HEK293 (cell line): ENCODE data around the gene DNAH1.

ENCODE experiments used
- CTCF ChIA-PET: fragments of 350-600 bp; formaldehyde crosslinking; extraction: SDS; loops from one replicate; lab custom pipeline; 2021; ENCODE audit warnings: antibody characterized with exemption; lab: Yijun Ruan, JAX
- POLR2A ChIA-PET: fragments of 300-600 bp; formaldehyde crosslinking; extraction: SDS; loops from one replicate; lab custom pipeline; 2020; ENCODE audit warnings: antibody characterized with exemption, inconsistent platforms; lab: Yijun Ruan, JAX
- H3K27ac ChIP-seq: fragments of 200-500 bp; sonication (Bioruptor generic); 2 replicates; pipeline ENCODE4 v1.5.1; 2014; ENCODE audit warnings: low read depth, low read length, control low read depth, inconsistent platforms; ENCODE audit errors: extremely low read depth
- H3K36me3 ChIP-seq, 2 experiments: fragments of 200-500 bp in 1 of 2; sonication (Bioruptor generic) in 1 of 2; 1 replicate in 1 of 2; 2 replicates in 1 of 2; pipeline ENCODE4 v1.5.1; 2014 to 2017; ENCODE audit warnings: inconsistent platforms in 2 of 2, low read length in 2 of 2; ENCODE audit not compliant: control insufficient read depth in 2 of 2, insufficient read depth in 1 of 2
- H3K4me1 ChIP-seq: fragments of 200-500 bp; sonication (Bioruptor generic); 2 replicates; pipeline ENCODE4 v1.5.1; 2014; ENCODE audit warnings: mild to moderate bottlenecking, low read length, inconsistent platforms; ENCODE audit not compliant: control insufficient read depth, insufficient read depth
- H3K4me3 ChIP-seq: 2 replicates; pipeline ENCODE4 v1.5.1; 2011; ENCODE audit warnings: low read depth, mild to moderate bottlenecking, control low read depth, low read length, moderate library complexity
- H3K9me3 ChIP-seq: fragments of 200-500 bp; sonication (Bioruptor generic); 2 replicates; pipeline ENCODE4 v1.5.1; 2014; ENCODE audit warnings: low read depth, low read length, inconsistent platforms; ENCODE audit not compliant: control insufficient read depth, insufficient read depth
- SETDB1 ChIP-seq: IDR thresholded peaks from one replicate; pipeline ENCODE4 v1.6.1; 2017; ENCODE audit warnings: mild to moderate bottlenecking, low read length, moderate library complexity, mixed read lengths; ENCODE audit not compliant: insufficient read length
- TRIM28 ChIP-seq: IDR thresholded peaks from 2 replicates; pipeline ENCODE4 v1.6.1; 2011; ENCODE audit warnings: low read length, control low read depth, borderline replicate concordance
- YY1 ChIP-seq: fragments of 450-650 bp; formaldehyde crosslinking; IDR thresholded peaks from 2 replicates; pipeline ENCODE4 v1.5.1; 2018; ENCODE audit warnings: missing biosample characterization, missing genetic modification characterization
- ZBTB17 ChIP-seq: fragments of 450-650 bp; formaldehyde crosslinking; IDR thresholded peaks from 2 replicates; pipeline ENCODE4 v1.5.1; 2016; ENCODE audit warnings: missing biosample characterization, missing genetic modification characterization
- ZEB2 ChIP-seq: fragments of 450-650 bp; formaldehyde crosslinking; IDR thresholded peaks from 2 replicates; pipeline ENCODE4 v1.5.1; 2016; ENCODE audit warnings: missing biosample characterization, missing genetic modification characterization
- ZFP69B ChIP-seq: fragments of 450-650 bp; formaldehyde crosslinking; IDR thresholded peaks from 2 replicates; pipeline ENCODE4 v1.5.1; 2016; ENCODE audit warnings: missing biosample characterization, missing genetic modification characterization
- ZNF121 ChIP-seq: fragments of 450-650 bp; formaldehyde crosslinking; IDR thresholded peaks from 2 replicates; pipeline ENCODE4 v1.5.1; 2016; ENCODE audit warnings: missing biosample characterization, missing genetic modification characterization
- ZNF211 ChIP-seq: fragments of 450-650 bp; formaldehyde crosslinking; IDR thresholded peaks from 2 replicates; pipeline ENCODE4 v1.5.1; 2016; ENCODE audit warnings: low read depth, missing biosample characterization, missing genetic modification characterization
- ZNF214 ChIP-seq: fragments of 450-650 bp; formaldehyde crosslinking; IDR thresholded peaks from 2 replicates; pipeline ENCODE4 v1.5.1; 2017; ENCODE audit warnings: missing biosample characterization, mild to moderate bottlenecking, missing genetic modification characterization, borderline replicate concordance
- ZNF23 ChIP-seq: fragments of 450-650 bp; formaldehyde crosslinking; IDR thresholded peaks from 2 replicates; pipeline ENCODE4 v1.5.1; 2016; ENCODE audit warnings: missing biosample characterization, missing genetic modification characterization, borderline replicate concordance
- ZNF324 ChIP-seq: fragments of 450-650 bp; formaldehyde crosslinking; IDR thresholded peaks from 2 replicates; pipeline ENCODE4 v1.5.1; 2016; ENCODE audit warnings: missing biosample characterization, missing genetic modification characterization
- ZNF37A ChIP-seq: fragments of 450-650 bp; IDR thresholded peaks from 2 replicates; pipeline ENCODE4 v1.5.1; 2018; ENCODE audit warnings: missing biosample characterization, missing genetic modification characterization
- ZNF394 ChIP-seq: fragments of 450-650 bp; formaldehyde crosslinking; IDR thresholded peaks from 2 replicates; pipeline ENCODE4 v1.5.1; 2016; ENCODE audit warnings: missing biosample characterization, missing genetic modification characterization, mild to moderate bottlenecking, moderate library complexity, borderline replicate concordance
- ZNF549 ChIP-seq: fragments of 450-650 bp; IDR thresholded peaks from 2 replicates; pipeline ENCODE4 v1.5.1; 2018; ENCODE audit warnings: missing biosample characterization, missing genetic modification characterization, mild to moderate bottlenecking, inconsistent platforms, moderate library complexity
- ZNF560 ChIP-seq: fragments of 450-650 bp; formaldehyde crosslinking; IDR thresholded peaks from 2 replicates; pipeline ENCODE4 v1.5.1; 2017; ENCODE audit warnings: missing biosample characterization, missing genetic modification characterization, borderline replicate concordance
- ZNF701 ChIP-seq: fragments of 450-650 bp; formaldehyde crosslinking; IDR thresholded peaks from 2 replicates; pipeline ENCODE4 v1.5.1; 2016; ENCODE audit warnings: missing biosample characterization, missing genetic modification characterization
- ZNF776 ChIP-seq: fragments of 450-650 bp; formaldehyde crosslinking; IDR thresholded peaks from 2 replicates; pipeline ENCODE4 v1.5.0; 2017; ENCODE audit warnings: missing biosample characterization, missing genetic modification characterization, borderline replicate concordance
- ZNF792 ChIP-seq: fragments of 450-650 bp; formaldehyde crosslinking; IDR thresholded peaks from 2 replicates; pipeline ENCODE4 v1.5.1; 2016; ENCODE audit warnings: missing biosample characterization, missing genetic modification characterization
- TF ChIP-seq, protein P1 (sequence below): fragments of 450-650 bp; formaldehyde crosslinking; IDR thresholded peaks from 2 replicates; pipeline ENCODE4 v1.5.1; 2016; ENCODE audit warnings: missing biosample characterization, missing genetic modification characterization
- TF ChIP-seq, protein P2 (sequence below): fragments of 450-650 bp; formaldehyde crosslinking; IDR thresholded peaks from 2 replicates; pipeline ENCODE4 v1.5.1; 2017; ENCODE audit warnings: missing biosample characterization, missing genetic modification characterization
- TF ChIP-seq, protein P3 (sequence below): fragments of 450-650 bp; formaldehyde crosslinking; conservative IDR thresholded peaks from 2 replicates; pipeline ENCODE4 v1.5.1; 2016; ENCODE audit warnings: low read depth, missing biosample characterization, missing genetic modification characterization
- TF ChIP-seq, protein P4 (sequence below): fragments of 450-650 bp; formaldehyde crosslinking; IDR thresholded peaks from 2 replicates; pipeline ENCODE4 v1.5.1; 2016; ENCODE audit warnings: missing biosample characterization, missing genetic modification characterization
- TF ChIP-seq, protein P5 (sequence below): sonication (generic); formaldehyde crosslinking; IDR thresholded peaks from 2 replicates; pipeline ENCODE4 v1.8.1; 2022; ENCODE audit warnings: mild to moderate bottlenecking, moderate library complexity, missing genetic modification reagents
- TF ChIP-seq, protein P6 (sequence below): fragments of 450-650 bp; IDR thresholded peaks from 2 replicates; pipeline ENCODE4 v1.5.1; 2018; ENCODE audit warnings: missing biosample characterization, missing genetic modification characterization

The DNAH1 gene

DNA sequence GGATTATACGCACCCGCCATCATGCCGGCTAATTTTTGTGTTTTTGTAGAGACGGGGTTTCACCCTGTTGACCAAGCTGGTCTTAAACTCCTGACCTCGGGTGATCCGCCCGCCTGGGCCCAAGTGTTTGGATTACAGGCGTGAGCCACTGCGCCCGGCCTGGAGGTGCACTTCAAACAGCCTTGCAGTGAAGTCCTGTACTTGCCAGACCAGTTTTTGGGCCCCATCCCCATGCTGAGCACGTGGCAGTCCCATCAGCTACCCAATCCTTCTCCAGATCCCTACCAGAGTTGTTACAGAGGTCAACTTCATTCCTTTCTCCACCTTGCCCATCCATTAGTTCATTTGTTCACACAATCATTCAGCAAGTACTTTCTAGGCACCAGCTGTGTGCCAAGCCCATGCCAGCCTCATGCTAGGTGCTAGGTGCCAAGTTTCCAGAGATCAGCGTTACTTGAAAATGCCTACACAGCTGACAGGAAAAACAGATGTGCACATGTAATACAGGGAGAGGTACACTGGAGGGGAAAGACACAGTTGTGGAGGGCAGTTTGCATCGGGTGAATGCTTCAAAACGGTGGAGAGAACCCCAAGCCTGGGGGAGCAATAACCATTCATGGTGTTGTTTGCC is 2.2 kb downstream of the DNAH1 start:
- no peak overlapping the region for H3K27ac ChIP-seq
- no peaks in the 10 kb centered on the region for H3K9me3 ChIP-seq
- H3K4me3 ChIP-seq = no peak overlapping the region
- no peaks in the 10 kb centered on the region for H3K36me3 ChIP-seq
- TF ChIP-seq TRIM28 (no peak), ZNF701 (tag by site-specific recombination) (no peak), ZNF776 (no peak), ZNF324 (tag by site-specific recombination) (no peak), SETDB1 (no peak), ZNF549 (tag by site-specific recombination) (no peak), ZNF37A (tag by site-specific recombination) (no peak), ZNF214 (no peak), ZEB2 (tag by site-specific recombination) (no peak), ZBTB17 (tag by site-specific recombination) (no peak)
- TF ChIP-seq, protein P1, sequence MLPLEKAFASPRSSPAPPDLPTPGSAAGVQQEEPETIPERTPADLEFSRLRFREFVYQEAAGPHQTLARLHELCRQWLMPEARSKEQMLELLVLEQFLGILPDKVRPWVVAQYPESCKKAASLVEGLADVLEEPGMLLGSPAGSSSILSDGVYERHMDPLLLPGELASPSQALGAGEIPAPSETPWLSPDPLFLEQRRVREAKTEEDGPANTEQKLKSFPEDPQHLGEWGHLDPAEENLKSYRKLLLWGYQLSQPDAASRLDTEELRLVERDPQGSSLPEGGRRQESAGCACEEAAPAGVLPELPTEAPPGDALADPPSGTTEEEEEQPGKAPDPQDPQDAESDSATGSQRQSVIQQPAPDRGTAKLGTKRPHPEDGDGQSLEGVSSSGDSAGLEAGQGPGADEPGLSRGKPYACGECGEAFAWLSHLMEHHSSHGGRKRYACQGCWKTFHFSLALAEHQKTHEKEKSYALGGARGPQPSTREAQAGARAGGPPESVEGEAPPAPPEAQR (tag by site-specific recombination) = no peak
- TF ChIP-seq, protein P2, sequence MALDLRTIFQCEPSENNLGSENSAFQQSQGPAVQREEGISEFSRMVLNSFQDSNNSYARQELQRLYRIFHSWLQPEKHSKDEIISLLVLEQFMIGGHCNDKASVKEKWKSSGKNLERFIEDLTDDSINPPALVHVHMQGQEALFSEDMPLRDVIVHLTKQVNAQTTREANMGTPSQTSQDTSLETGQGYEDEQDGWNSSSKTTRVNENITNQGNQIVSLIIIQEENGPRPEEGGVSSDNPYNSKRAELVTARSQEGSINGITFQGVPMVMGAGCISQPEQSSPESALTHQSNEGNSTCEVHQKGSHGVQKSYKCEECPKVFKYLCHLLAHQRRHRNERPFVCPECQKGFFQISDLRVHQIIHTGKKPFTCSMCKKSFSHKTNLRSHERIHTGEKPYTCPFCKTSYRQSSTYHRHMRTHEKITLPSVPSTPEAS (tag by site-specific recombination) = no peak
- H3K4me1 ChIP-seq = no peaks in the 10 kb centered on the region
- CTCF ChIA-PET = interaction anchor here (0.5 kb wide), 1 partner anchor 22 kb away, joined by 3 read pairs; no protein-coding TSS in a partner anchor
- POLR2A ChIA-PET = no interaction called here

DNA sequence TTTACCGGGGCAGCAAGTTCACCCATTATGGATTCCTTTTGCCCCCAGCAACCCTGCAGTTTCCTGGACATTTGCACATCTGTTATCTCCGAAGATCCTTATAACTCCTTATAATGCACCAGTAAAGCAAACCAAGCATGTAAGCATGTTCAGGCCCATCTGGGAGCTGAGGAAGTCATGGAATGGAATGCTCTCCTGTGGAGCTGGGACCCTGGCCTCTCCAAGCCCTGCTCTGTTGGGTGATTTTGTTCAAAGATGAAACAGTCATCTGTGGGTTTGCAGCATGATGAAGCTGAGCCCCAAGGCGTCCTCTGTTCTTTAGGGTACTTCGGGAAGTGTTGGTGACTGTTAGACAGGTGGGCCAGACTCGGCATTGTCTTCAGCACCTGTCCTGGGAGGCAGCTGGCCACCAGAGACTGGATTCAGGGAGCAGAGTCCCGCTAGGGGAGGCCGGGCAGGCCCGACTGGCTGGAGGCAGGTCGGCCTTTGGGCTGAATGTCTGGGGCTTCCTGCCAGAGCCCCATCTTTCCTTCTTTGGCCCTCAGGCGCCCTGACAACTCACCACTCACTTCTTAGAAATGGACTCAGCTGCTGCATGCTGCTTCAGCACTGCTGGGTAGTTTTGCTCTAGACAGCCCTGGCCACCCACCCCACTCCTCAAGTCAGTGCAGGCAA is 3.9 kb downstream of the DNAH1 start:
- Histone ChIP-seq H3K27ac (no peak overlapping the region), H3K9me3 (no peaks in the 10 kb centered on the region), H3K4me3 (no peak overlapping the region), H3K4me1 (no peaks in the 10 kb centered on the region), H3K36me3 (no peaks in the 10 kb centered on the region)
- ChIA-PET CTCF (interaction anchor here (0.9 kb wide), 1 partner anchor 19 kb away, joined by 3 read pairs; no protein-coding TSS in a partner anchor), POLR2A (interaction anchor here (0.6 kb wide), 1 partner anchor 19 kb away, joined by 3 read pairs; no protein-coding TSS in a partner anchor)
- no peak for TF ChIP-seq YY1 (tag by site-specific recombination)
- TF ChIP-seq, protein P3, sequence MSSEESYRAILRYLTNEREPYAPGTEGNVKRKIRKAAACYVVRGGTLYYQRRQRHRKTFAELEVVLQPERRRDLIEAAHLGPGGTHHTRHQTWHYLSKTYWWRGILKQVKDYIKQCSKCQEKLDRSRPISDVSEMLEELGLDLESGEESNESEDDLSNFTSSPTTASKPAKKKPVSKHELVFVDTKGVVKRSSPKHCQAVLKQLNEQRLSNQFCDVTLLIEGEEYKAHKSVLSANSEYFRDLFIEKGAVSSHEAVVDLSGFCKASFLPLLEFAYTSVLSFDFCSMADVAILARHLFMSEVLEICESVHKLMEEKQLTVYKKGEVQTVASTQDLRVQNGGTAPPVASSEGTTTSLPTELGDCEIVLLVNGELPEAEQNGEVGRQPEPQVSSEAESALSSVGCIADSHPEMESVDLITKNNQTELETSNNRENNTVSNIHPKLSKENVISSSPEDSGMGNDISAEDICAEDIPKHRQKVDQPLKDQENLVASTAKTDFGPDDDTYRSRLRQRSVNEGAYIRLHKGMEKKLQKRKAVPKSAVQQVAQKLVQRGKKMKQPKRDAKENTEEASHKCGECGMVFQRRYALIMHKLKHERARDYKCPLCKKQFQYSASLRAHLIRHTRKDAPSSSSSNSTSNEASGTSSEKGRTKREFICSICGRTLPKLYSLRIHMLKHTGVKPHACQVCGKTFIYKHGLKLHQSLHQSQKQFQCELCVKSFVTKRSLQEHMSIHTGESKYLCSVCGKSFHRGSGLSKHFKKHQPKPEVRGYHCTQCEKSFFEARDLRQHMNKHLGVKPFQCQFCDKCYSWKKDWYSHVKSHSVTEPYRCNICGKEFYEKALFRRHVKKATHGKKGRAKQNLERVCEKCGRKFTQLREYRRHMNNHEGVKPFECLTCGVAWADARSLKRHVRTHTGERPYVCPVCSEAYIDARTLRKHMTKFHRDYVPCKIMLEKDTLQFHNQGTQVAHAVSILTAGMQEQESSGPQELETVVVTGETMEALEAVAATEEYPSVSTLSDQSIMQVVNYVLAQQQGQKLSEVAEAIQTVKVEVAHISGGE (tag by site-specific recombination) = no peak
- TF ChIP-seq, protein P4, sequence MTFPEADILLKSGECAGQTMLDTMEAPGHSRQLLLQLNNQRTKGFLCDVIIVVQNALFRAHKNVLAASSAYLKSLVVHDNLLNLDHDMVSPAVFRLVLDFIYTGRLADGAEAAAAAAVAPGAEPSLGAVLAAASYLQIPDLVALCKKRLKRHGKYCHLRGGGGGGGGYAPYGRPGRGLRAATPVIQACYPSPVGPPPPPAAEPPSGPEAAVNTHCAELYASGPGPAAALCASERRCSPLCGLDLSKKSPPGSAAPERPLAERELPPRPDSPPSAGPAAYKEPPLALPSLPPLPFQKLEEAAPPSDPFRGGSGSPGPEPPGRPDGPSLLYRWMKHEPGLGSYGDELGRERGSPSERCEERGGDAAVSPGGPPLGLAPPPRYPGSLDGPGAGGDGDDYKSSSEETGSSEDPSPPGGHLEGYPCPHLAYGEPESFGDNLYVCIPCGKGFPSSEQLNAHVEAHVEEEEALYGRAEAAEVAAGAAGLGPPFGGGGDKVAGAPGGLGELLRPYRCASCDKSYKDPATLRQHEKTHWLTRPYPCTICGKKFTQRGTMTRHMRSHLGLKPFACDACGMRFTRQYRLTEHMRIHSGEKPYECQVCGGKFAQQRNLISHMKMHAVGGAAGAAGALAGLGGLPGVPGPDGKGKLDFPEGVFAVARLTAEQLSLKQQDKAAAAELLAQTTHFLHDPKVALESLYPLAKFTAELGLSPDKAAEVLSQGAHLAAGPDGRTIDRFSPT = no peak
- TF ChIP-seq ZNF23 = no peak
- TF ChIP-seq, protein P5, sequence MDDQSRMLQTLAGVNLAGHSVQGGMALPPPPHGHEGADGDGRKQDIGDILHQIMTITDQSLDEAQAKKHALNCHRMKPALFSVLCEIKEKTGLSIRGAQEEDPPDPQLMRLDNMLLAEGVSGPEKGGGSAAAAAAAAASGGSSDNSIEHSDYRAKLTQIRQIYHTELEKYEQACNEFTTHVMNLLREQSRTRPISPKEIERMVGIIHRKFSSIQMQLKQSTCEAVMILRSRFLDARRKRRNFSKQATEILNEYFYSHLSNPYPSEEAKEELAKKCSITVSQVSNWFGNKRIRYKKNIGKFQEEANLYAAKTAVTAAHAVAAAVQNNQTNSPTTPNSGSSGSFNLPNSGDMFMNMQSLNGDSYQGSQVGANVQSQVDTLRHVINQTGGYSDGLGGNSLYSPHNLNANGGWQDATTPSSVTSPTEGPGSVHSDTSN (CRISPR knock-in tag) = no peak
- TF ChIP-seq ZNF792 (tag by site-specific recombination) = no peak
- no peak for TF ChIP-seq ZNF560
- TF ChIP-seq ZNF394 = no peak
- no peak for TF ChIP-seq ZNF121 (tag by site-specific recombination)
- no peak for TF ChIP-seq ZNF211 (tag by site-specific recombination)
- TF ChIP-seq, protein P6, sequence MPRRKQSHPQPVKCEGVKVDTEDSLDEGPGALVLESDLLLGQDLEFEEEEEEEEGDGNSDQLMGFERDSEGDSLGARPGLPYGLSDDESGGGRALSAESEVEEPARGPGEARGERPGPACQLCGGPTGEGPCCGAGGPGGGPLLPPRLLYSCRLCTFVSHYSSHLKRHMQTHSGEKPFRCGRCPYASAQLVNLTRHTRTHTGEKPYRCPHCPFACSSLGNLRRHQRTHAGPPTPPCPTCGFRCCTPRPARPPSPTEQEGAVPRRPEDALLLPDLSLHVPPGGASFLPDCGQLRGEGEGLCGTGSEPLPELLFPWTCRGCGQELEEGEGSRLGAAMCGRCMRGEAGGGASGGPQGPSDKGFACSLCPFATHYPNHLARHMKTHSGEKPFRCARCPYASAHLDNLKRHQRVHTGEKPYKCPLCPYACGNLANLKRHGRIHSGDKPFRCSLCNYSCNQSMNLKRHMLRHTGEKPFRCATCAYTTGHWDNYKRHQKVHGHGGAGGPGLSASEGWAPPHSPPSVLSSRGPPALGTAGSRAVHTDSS = no peak
- TF ChIP-seq ZFP69B (tag by site-specific recombination) = no peak
